ENCODE data around the gene CNOT3.
"Not testable (repeated sequence)": the region's sequence is repeated elsewhere in the genome, so short reads cannot be mapped to it uniquely, and the experiment has no call there.

CNOT3 gene

DNA sequence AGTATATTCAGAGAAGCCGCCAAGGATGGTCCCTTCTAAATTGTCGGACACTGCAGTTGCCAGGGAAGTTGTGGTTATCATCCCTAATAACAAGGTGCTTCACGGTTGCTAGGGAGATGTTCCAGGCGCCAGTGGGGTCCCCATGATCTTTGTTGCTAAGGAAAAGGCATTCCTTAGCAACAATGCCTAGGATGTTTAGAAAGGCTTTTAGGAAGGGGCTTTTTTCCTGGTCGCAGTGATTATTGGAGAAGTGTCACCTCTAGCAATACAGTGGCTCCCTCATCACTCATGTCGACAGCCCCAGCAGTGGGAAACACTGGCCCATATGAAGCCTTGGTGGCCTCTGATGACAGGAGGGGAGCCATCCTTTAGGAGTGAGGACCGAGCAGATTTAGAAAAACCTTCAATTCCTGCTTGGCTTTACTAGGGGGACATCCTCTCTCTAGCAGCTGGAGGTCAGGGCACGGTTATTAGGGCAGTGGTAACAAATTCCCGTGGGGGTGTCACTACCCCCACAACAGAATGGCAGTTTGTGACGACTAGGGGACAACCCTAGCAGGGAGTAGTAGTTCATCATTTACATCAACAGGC, 41.8 kb downstream of the CNOT3 start:
- DNase-seq (ENCODE audit: low spot score), result no peak
- Mint-ChIP-seq H3K4me3 (no peak overlapping the region), H3K9me3 (no peaks in the 10 kb centered on the region), H3K27me3 (ENCODE audit: low read depth) (no peaks in the 10 kb centered on the region), H3K36me3 (ENCODE audit: low read depth) (peaks cover 29% of the 10 kb centered on the region), H3K27ac (no peak overlapping the region), H3K4me1 (ENCODE audit: low read depth) (no peaks in the 10 kb centered on the region)

DNA sequence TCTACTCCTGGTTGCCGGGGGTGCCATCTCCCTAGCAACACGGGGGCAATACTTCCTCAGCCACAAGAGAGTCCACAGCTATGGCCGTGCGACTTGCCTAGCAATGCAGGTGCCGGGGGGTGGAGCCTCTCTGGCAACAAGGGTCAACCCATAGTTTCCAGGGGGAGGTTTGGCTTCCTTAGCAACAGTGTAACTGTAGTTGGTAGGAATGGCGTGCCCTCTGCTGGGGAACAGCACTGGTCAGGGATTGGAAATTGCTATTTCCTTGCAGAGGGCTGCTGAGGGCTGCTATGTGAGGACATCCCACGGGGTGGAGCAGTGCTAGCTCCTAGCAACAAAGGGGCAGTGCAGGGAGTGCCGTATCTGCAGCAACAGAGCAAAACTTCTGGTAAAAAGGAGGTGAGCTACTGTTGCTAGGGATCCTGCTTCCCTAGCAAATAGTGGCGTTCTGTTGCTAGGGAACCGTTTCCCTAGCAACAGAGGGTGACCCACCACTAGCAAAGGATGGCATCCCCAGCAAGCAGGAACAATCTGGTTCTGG, 42.4 kb downstream of the CNOT3 start:
- Mint-ChIP-seq H3K4me1 (ENCODE audit: low read depth) (no peaks in the 10 kb centered on the region), H3K36me3 (ENCODE audit: low read depth) (peaks cover 29% of the 10 kb centered on the region), H3K9me3 (no peaks in the 10 kb centered on the region), H3K27me3 (ENCODE audit: low read depth) (no peaks in the 10 kb centered on the region), H3K4me3 (no peak overlapping the region), H3K27ac (peak overlapping the region; percentile 20)
- no peak for DNase-seq (ENCODE audit: low spot score)

DNA sequence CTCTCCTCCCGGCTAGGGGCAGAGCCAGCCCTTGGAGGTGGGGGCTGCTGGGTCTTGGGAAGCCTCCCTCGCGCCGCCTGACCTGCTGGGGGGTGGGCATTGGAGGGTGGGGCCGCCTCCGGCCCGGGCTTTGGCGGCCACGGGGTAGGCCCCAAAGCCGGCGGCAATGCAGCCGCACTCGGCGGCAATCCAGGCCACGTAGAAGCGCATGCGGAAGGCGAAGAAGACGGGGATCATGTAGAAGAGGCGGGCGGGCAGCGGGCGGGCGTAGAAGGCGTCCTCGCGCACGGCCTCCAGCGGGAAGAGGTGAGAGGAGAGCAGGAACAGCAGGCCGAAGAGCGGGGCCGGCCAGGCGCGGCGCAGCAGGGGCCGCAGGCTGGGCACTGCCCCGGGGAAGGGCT, 43.1 kb downstream of the CNOT3 start:
- DNase-seq (ENCODE audit: low spot score), result no peak
- Mint-ChIP-seq H3K36me3 (ENCODE audit: low read depth) (peaks cover 32% of the 10 kb centered on the region), H3K27me3 (ENCODE audit: low read depth) (no peaks in the 10 kb centered on the region)

DNA sequence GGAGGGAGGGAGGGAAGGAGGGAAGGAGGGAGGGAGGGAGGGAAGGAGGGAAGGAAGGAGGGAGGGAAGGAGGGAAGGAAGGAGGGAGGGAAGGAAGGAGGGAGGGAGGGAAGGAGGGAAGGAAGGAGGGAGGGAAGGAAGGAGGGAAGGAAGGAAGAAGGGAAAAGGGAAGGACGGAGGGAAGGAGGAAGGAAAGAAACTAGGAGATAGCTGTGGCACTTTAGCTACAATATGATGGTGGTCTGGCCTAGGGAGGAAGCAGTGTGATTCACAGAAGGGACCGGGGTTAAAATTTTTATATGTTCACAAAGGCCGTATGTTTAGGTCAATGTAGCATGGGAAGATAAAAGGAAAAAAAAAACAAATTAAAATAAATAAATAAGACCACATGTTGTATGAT, 44.3 kb downstream of the CNOT3 start:
- H3K9me3 Mint-ChIP-seq; H3K27me3 Mint-ChIP-seq (ENCODE audit: low read depth); H3K27ac Mint-ChIP-seq; H3K4me3 Mint-ChIP-seq; H3K4me1 Mint-ChIP-seq (ENCODE audit: low read depth); DNase-seq (ENCODE audit: low spot score): not testable (repeated sequence)
- H3K36me3 Mint-ChIP-seq (ENCODE audit: low read depth), result peaks cover 33% of the 10 kb centered on the region

More for the DNA sequence above, 43.1 kb downstream of the CNOT3 start:
- no peak overlapping the region for H3K4me3 Mint-ChIP-seq
- no peaks in the 10 kb centered on the region for H3K9me3 Mint-ChIP-seq
- no peak overlapping the region for H3K27ac Mint-ChIP-seq
- peaks cover 3% of the 10 kb centered on the region for H3K4me1 Mint-ChIP-seq (ENCODE audit: low read depth)

DNA sequence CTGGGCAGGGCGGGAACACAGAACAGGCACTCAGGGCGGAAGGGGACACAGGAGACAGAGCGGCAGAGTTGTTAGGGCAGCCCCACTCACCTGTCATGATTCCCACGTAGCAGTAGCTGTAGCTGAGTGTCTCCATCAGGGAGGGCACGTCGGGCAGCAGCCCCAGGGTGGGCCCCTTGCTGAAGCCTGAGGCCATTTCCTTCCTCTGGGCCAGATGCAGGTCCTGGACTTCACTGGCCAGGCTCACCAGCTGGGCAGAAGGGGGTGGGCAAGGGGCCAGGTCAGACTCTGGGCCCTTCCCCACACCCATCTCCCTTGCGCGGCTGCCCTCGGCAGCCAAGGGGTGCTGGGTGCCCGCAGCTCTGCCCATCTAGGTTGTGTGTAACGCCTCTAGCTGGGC, 45.9 kb downstream of the CNOT3 start:
- H3K27me3 Mint-ChIP-seq (ENCODE audit: low read depth), result no peaks in the 10 kb centered on the region
- H3K4me3 Mint-ChIP-seq, result no peak overlapping the region
- H3K27ac Mint-ChIP-seq, result no peak overlapping the region
- no peaks in the 10 kb centered on the region for H3K9me3 Mint-ChIP-seq
- no peak for DNase-seq (ENCODE audit: low spot score)
- peaks cover 36% of the 10 kb centered on the region for H3K36me3 Mint-ChIP-seq (ENCODE audit: low read depth)
- peaks cover 18% of the 10 kb centered on the region for H3K4me1 Mint-ChIP-seq (ENCODE audit: low read depth)

DNA sequence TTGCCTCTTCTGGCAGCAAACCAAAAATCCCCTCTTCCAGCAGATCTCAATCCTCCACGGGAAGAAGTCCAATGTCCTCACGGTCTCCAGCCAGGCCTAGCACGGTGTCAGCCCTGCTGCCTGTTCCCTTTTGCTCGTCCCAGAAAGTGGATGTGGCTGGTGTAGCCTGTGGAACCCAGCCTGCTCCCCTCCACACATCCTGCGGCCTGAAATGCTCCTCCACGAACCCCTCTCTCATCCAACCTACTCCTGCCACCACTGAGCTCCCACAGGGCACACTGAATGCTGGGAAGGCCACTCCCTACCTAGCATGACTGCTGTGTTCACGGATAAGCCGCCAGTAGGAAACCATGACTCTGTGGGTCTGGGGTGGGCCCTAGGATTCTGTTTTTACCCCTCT, 48.8 kb downstream of the CNOT3 start:
- peaks cover 21% of the 10 kb centered on the region for H3K4me1 Mint-ChIP-seq (ENCODE audit: low read depth)
- H3K36me3 Mint-ChIP-seq (ENCODE audit: low read depth), result peaks cover 24% of the 10 kb centered on the region
- H3K4me3 Mint-ChIP-seq, result no peak overlapping the region
- no peaks in the 10 kb centered on the region for H3K9me3 Mint-ChIP-seq
- H3K27me3 Mint-ChIP-seq (ENCODE audit: low read depth), result no peaks in the 10 kb centered on the region
- no peak for DNase-seq (ENCODE audit: low spot score)
- peak overlapping the region; percentile 31 for H3K27ac Mint-ChIP-seq

DNA sequence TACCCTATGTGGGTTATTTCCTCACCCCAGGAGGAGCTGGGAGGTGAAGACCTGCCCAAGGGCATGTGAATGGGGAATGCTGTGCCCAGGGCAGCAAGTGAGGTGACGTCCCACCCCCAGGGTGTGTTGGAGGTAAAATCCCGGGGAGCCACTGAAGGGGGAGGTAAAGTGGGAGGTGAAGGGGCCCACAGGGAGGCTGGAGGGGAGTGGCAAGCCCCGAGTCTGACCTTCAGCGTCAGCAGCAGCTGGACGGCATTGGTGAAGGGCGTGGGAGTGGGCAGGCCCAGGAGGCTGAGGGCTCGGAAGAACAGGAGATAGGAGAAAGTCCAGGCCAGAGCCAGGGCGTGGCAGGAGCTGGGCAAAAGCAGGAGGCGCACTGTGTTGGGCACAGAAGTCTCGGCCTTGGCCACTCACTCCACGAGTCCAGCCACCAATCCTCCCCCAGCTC, 49.4 kb downstream of the CNOT3 start:
- peak overlapping the region; percentile 92 for H3K4me3 Mint-ChIP-seq
- DNase-seq (ENCODE audit: low spot score), result no peak
- H3K27ac Mint-ChIP-seq, result peak overlapping the region; percentile 99
- H3K36me3 Mint-ChIP-seq (ENCODE audit: low read depth), result peaks cover 23% of the 10 kb centered on the region
- H3K9me3 Mint-ChIP-seq, result no peaks in the 10 kb centered on the region
- H3K4me1 Mint-ChIP-seq (ENCODE audit: low read depth), result peaks cover 25% of the 10 kb centered on the region
- no peaks in the 10 kb centered on the region for H3K27me3 Mint-ChIP-seq (ENCODE audit: low read depth)

DNA sequence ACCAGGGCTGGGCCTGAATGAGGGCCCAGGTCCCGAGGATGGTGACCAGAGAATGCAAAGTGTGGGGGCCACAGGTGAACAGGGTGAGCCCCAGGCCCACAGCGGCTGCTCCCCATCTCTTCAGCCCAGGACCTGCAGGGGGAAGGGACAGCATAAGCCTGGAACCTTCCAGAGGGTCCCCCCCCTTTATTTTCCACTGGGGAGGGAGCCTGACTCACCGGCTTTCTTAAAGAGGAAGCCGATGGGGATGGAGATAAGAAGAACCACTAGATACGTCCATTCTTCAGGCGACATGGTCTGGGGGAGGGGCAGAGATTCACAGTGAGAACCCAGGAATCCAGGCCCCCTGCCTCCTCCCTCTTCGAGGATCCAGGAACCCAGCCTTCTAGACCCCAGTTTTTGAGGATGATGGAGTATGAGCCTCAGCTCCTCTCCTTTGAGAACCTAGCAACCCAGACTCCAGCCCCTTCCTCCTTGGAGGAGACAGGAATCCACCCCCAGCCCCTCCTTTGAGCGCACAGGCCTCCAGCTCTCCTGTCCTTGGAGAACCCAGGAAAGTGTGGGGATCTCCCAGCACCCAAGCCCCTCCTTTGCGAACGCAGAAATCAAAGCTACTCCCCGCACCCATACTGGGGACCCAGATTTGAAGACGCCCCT, 50.8 kb downstream of the CNOT3 start:
- peak; percentile 80 for DNase-seq (ENCODE audit: low spot score)
- Mint-ChIP-seq H3K27me3 (ENCODE audit: low read depth) (no peaks in the 10 kb centered on the region), H3K36me3 (ENCODE audit: low read depth) (peaks cover 26% of the 10 kb centered on the region)

DNA sequence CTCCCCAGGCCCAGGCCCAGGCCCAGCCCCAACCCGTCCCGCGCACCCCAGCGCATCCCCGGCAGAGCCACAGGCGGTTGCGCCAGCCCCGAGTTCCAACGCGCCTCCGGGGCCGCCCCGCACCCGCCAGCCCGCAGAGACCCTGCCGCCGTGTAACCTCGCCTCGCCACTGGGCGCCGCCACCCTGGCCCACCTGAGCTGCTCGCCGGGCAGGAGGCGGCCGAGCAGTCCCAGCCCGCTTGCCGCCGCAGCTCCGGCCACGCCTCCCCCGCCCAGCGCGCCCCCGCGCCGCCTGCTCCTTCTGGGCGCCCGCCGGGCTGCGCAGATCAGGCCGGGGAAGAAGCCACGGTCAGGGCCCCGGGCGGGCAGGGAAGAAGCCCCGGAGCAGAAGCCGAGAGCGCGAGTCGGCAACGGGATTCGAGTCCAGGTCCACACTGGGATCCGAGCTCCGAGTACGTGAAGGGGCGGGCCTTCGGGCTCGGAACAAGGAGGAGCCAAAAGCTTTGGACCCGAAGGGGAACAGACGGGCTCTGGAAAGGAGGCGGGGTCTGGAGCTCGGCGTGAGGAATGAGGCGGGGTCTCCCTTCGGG, 51.7 kb downstream of the CNOT3 start, which contains the start of gene MBOAT7:
MBOAT7 (minus strand) TSS at position 436 of the 590 bp plus-strand sequence. CDS start 1,072 bp downstream, outside the sequence.
- H3K9me3 Mint-ChIP-seq, result no peaks in the 10 kb centered on the region
- H3K4me1 Mint-ChIP-seq (ENCODE audit: low read depth), result peaks cover 34% of the 10 kb centered on the region
- peak within 1 kb of the TSS; percentile 92 for H3K4me3 Mint-ChIP-seq
- peaks cover 24% of the 10 kb centered on the region for H3K36me3 Mint-ChIP-seq (ENCODE audit: low read depth)
- no peaks in the 10 kb centered on the region for H3K27me3 Mint-ChIP-seq (ENCODE audit: low read depth)
- peak within 1 kb of the TSS; percentile 99 for H3K27ac Mint-ChIP-seq
- no peak for DNase-seq (ENCODE audit: low spot score)

More for the DNA sequence above, 50.8 kb downstream of the CNOT3 start:
- peaks cover 34% of the 10 kb centered on the region for H3K4me1 Mint-ChIP-seq (ENCODE audit: low read depth)
- H3K9me3 Mint-ChIP-seq, result no peaks in the 10 kb centered on the region
- peak overlapping the region; percentile 99 for H3K27ac Mint-ChIP-seq
- H3K4me3 Mint-ChIP-seq, result peak overlapping the region; percentile 92

DNA sequence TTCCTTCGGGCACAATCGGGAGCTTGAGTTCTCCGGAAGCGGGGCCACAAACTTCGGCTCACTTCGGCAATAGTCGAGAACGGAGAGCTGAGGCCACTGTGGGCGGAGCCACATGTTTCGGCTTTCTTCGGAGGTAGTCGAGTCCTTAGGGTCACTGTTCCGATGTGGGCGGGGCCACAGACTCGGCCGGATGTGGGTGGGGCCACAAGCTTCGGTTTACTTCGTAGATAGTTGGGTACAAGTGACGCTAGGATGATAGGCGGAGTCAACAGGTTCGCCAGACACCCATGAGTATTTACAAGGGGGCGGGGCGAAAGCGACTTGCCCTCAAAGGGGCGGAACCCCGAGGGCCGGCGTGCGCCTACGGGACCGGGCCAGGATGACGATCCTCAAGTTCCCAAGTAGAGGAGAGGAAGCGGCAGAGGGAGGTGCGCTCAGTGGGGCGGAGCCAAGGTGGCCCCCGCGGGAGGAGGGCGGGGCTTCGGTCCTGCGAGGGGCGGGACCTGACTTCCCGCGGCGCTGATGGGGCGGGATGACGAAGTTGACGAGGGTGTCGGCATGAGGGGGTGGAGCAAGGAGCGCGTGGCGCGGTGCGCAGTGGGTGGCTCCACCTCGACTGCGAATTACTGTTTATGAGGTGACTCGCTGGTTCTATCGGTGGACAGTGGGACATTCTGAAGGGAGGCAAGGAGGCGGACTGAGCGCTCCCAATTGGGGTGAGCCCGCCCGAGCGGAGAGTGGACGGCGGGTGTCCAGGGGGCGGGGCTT, 52.4 kb downstream of the CNOT3 start:
- peaks cover 25% of the 10 kb centered on the region for H3K36me3 Mint-ChIP-seq (ENCODE audit: low read depth)
- DNase-seq (ENCODE audit: low spot score), result peak; percentile 100
- H3K9me3 Mint-ChIP-seq, result no peaks in the 10 kb centered on the region
- no peaks in the 10 kb centered on the region for H3K27me3 Mint-ChIP-seq (ENCODE audit: low read depth)
- peak overlapping the region; percentile 99 for H3K27ac Mint-ChIP-seq
- peak overlapping the region; percentile 88 for H3K4me3 Mint-ChIP-seq
- H3K4me1 Mint-ChIP-seq (ENCODE audit: low read depth), result peaks cover 34% of the 10 kb centered on the region

DNA sequence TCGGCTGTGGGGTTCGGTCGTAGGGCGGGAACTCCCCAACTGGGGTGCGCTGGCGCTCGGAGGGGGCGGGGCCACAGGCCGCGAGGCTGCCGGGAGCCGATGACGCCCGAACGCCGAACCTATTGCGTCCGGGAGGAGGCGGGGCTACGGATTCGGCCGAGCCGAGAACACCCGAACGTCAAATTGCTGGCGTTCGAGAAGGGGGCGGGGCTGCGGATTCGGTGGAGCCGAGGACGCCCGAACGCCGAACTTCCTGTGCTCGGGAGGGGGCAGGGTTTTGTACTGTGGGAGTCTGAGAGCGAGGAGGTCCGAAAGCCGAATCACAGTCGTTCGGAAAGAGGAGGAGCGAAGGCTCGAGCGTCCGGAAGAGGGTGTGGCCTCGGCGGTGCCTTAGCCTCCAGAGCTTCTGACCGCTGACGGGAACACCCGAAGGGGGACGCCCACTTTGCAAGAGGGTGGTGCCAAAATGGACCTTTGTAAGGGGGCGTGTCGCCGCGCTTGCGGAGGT, 53.0 kb downstream of the CNOT3 start:
- Mint-ChIP-seq H3K4me1 (ENCODE audit: low read depth) (peaks cover 32% of the 10 kb centered on the region), H3K27me3 (ENCODE audit: low read depth) (no peaks in the 10 kb centered on the region), H3K4me3 (peak overlapping the region; percentile 88), H3K36me3 (ENCODE audit: low read depth) (peaks cover 24% of the 10 kb centered on the region), H3K27ac (peak overlapping the region; percentile 99), H3K9me3 (no peaks in the 10 kb centered on the region)
- peak; percentile 100 for DNase-seq (ENCODE audit: low spot score)

DNA sequence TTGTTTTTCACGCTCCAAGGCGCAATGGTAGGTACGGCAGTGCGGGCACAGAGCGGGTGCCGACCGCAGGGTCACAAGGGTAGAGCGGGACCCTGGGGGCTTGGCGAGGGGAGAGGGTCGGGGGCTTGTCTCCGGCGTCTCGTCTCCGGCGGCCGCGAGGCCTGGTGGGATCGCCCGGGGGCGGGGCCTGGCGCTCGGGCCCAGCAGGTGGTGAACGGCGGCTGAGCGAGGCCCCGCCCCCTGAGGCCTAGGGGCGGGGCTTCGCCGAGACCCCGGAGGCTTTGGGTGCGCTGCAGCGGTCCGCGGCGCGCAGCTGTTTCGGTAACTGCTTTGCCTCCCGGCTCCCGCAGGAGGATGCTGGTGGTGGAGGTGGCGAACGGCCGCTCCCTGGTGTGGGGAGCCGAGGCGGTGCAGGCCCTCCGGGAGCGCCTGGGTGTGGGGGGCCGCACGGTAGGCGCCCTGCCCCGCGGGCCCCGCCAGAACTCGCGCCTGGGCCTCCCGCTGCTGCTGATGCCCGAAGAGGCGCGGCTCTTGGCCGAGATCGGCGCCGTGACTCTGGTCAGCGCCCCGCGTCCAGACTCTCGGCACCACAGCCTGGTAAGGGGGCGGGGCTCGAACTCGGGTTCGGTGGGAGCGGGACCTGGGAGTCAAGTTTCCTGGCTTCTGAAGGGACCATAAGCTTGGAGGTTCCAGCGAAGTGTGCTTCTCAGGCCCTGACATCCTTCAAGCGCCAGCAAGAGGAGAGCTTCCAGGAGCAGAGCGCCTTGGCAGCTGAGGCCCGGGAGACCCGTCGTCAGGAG, 53.6 kb downstream of the CNOT3 start, which contains the start of gene TSEN34:
TSEN34 (plus strand) TSS at position 298 of the 800 bp plus-strand sequence; CDS start at position 355, 57 bp downstream.
- Mint-ChIP-seq H3K4me1 (ENCODE audit: low read depth) (peaks cover 32% of the 10 kb centered on the region), H3K27ac (peak within 1 kb of the TSS; percentile 99), H3K36me3 (ENCODE audit: low read depth) (peaks cover 24% of the 10 kb centered on the region), H3K27me3 (ENCODE audit: low read depth) (no peaks in the 10 kb centered on the region), H3K9me3 (no peaks in the 10 kb centered on the region), H3K4me3 (peak within 1 kb of the TSS; percentile 88)
- DNase-seq (ENCODE audit: low spot score), result peak; percentile 90

Data from T-helper 2 cell treated with Interferon-gamma antibody and Interleukin-4, amounts not matched to agents 5 μg/mL and 100 μg/mL, for 36 hours (primary cell).